Mesendoderm (in vitro differentiated cells): Measurements from ENCODE around the gene PCCB.

Source experiments
- DNase-seq: peaks from one replicate; pipeline ENCODE4 v3.0.0; 2013
- H2AK5ac ChIP-seq: 2 replicates; pipeline ENCODE4 v1.6.1; 2013; ENCODE audit warnings: low read length, inconsistent platforms
- H2BK120ac ChIP-seq: 2 replicates; pipeline ENCODE4 v1.6.1; 2013; ENCODE audit warnings: low read depth, mild to moderate bottlenecking, low read length, moderate library complexity, mixed read lengths
- H2BK15ac ChIP-seq: replicated peaks from 2 replicates; pipeline ENCODE4 v1.6.1; 2013; ENCODE audit warnings: low read depth, mild to moderate bottlenecking, moderate library complexity
- H2BK5ac ChIP-seq: 2 replicates; pipeline ENCODE4 v1.6.1; 2013; ENCODE audit warnings: low read length, inconsistent platforms
- H3K18ac ChIP-seq: 2 replicates; pipeline ENCODE4 v1.6.1; 2013; ENCODE audit warnings: mild to moderate bottlenecking, low read length, mixed read lengths
- H3K23ac ChIP-seq: one replicate; pipeline ENCODE4 v1.6.1; 2013; ENCODE audit warnings: low read length
- H3K27ac ChIP-seq: 2 replicates; pipeline ENCODE4 v1.5.1; 2013; ENCODE audit warnings: low read depth, mild to moderate bottlenecking, inconsistent platforms, low read length, moderate library complexity
- H3K27me3 ChIP-seq: 2 replicates; pipeline ENCODE4 v1.6.1; 2013; ENCODE audit warnings: low read length, control low read depth, mild to moderate bottlenecking, inconsistent platforms; ENCODE audit not compliant: insufficient read depth, poor library complexity
- H3K36me3 ChIP-seq: 2 replicates; pipeline ENCODE4 v1.6.1; 2013; ENCODE audit warnings: low read length, inconsistent platforms; ENCODE audit not compliant: control insufficient read depth, insufficient read depth
- H3K4ac ChIP-seq: one replicate; pipeline ENCODE4 v1.6.1; 2013; ENCODE audit warnings: low read depth, mild to moderate bottlenecking, low read length, moderate library complexity
- H3K4me1 ChIP-seq: 2 replicates; pipeline ENCODE4 v1.6.1; 2013; ENCODE audit warnings: low read depth, low read length, inconsistent platforms; ENCODE audit not compliant: control insufficient read depth
- H3K4me2 ChIP-seq: 2 replicates; pipeline ENCODE4 v1.6.1; 2013; ENCODE audit warnings: low read length
- H3K4me3 ChIP-seq: 2 replicates; pipeline ENCODE4 v1.5.1; 2013; ENCODE audit warnings: mild to moderate bottlenecking, low read length
- H3K56ac ChIP-seq: one replicate; pipeline ENCODE4 v1.6.1; 2013; ENCODE audit warnings: low read length
- H3K79me1 ChIP-seq: 2 replicates; pipeline ENCODE4 v1.6.1; 2013; ENCODE audit warnings: low read length, inconsistent platforms
- H3K79me2 ChIP-seq: 2 replicates; pipeline ENCODE4 v1.6.1; 2013; ENCODE audit warnings: mild to moderate bottlenecking, low read length; ENCODE audit not compliant: control insufficient read depth, insufficient read depth
- H3K9ac ChIP-seq: 2 replicates; pipeline ENCODE4 v1.6.1; 2013; ENCODE audit warnings: low read length, inconsistent platforms
- H4K5ac ChIP-seq: one replicate; pipeline ENCODE4 v1.6.1; 2013; ENCODE audit warnings: low read length
- H4K8ac ChIP-seq: one replicate; pipeline ENCODE4 v1.6.1; 2013; ENCODE audit warnings: low read depth, mild to moderate bottlenecking, control low read depth, low read length, moderate library complexity
- WGBS: extraction: QIAGEN DNeasy Blood & Tissue Kit; methylation state at CpG from one replicate; pipeline ENCODE4 v1.1.7; 2013; ENCODE audit warnings: low lambda C conversion rate, missing lambda C conversion rate; ENCODE audit not compliant: insufficient coverage; ENCODE audit errors: extremely low coverage; 5-methylcytosine and 5-hydroxymethylcytosine counted together

Gene PCCB

DNA sequence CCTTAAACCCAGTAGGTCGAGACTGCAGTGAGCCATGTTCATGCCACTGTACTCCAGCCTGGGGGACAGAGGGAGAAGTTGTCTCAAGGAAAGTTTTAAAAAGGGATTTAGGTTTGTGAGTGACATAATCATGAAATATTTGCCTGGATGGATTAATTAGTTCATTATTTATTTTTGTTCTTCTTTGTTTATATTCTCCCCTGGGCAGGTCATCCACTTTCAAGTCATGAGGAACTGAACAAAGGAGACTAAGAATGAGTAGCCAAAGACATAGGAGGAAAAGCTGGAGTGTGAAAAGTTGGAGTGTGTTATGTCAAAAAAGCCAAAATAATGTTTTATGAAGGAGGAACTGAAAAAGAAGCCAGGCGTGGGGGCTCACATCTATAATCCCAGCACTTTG, 17.7 kb upstream of the PCCB start:
- no peaks in the 10 kb centered on the region for H3K36me3 ChIP-seq
- H2AK5ac ChIP-seq: no peak overlapping the region
- H3K4me2 ChIP-seq: no peak overlapping the region
- no peak for DNase-seq
- H3K23ac ChIP-seq: no peak overlapping the region
- H3K56ac ChIP-seq: no peak overlapping the region
- no peak overlapping the region for H3K4ac ChIP-seq
- H3K79me2 ChIP-seq: no peaks in the 10 kb centered on the region
- H3K18ac ChIP-seq: no peak overlapping the region
- H2BK120ac ChIP-seq: no peak overlapping the region
- WGBS: no CpG with 5 or more reads among the region's 2 CpGs
- no peak overlapping the region for H3K4me3 ChIP-seq
- H3K9ac ChIP-seq: no peak overlapping the region
- H3K4me1 ChIP-seq: no peaks in the 10 kb centered on the region
- no peak overlapping the region for H4K5ac ChIP-seq
- no peak overlapping the region for H2BK15ac ChIP-seq
- no peaks in the 10 kb centered on the region for H3K27me3 ChIP-seq
- H3K27ac ChIP-seq: no peak overlapping the region
- H3K79me1 ChIP-seq: no peaks in the 10 kb centered on the region
- no peak overlapping the region for H2BK5ac ChIP-seq
- H4K8ac ChIP-seq: no peak overlapping the region

DNA sequence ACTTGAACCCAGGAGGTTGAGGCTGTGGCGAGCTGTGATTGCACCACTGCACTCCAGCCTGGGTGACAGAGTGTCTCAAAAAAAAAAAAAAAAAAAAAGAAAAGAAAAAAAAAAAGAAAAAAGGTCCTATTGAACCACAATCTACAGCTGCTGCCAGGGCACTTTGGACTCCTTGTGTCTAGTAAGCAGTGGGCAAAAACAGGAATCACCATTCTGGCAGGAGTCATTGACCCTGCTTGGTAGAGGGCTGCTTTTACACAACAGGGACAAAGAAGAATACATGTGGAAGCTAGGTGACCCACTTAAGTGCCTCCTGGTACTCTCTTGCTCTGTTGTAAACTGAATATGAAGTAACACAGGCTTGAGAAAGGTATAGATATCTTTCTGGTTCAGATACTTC, 14.6 kb upstream of the PCCB start:
- no peak overlapping the region for H3K18ac ChIP-seq
- no peaks in the 10 kb centered on the region for H3K36me3 ChIP-seq
- no peak overlapping the region for H3K9ac ChIP-seq
- H3K4me1 ChIP-seq: no peaks in the 10 kb centered on the region
- no peak overlapping the region for H2BK15ac ChIP-seq
- no peak overlapping the region for H2AK5ac ChIP-seq
- no peaks in the 10 kb centered on the region for H3K79me1 ChIP-seq
- no peak overlapping the region for H3K4me2 ChIP-seq
- H2BK5ac ChIP-seq: no peak overlapping the region
- no CpG with 5 or more reads among the region's 1 CpG for WGBS
- H3K27ac ChIP-seq: no peak overlapping the region
- no peaks in the 10 kb centered on the region for H3K79me2 ChIP-seq
- no peak overlapping the region for H4K8ac ChIP-seq
- no peak overlapping the region for H3K23ac ChIP-seq
- H4K5ac ChIP-seq: no peak overlapping the region
- no peak for DNase-seq
- H3K27me3 ChIP-seq: no peaks in the 10 kb centered on the region
- H2BK120ac ChIP-seq: no peak overlapping the region
- H3K56ac ChIP-seq: no peak overlapping the region
- H3K4me3 ChIP-seq: no peak overlapping the region
- no peak overlapping the region for H3K4ac ChIP-seq

DNA sequence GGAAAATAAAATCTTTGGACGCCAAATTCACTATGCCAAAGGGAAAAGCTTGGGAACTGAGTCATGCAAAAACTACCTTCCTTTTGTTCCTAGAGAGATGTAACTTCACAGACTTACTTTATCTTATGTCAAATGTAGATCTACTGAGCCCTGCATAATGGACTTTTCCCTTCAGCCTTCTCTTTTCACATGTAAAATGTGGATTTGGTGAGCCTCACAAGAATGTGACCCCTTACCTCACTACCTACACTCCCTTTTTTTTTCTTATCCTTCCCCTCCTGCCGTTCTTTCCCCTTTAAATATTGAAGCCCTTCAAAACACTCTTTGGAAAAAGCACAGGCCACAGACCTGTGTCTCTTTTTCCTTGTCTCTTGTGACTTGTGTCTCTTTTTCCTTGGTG, 14.0 kb upstream of the PCCB start:
- WGBS: 100% methylated on average over 1 of the region's 2 CpGs
- no peak overlapping the region for H4K8ac ChIP-seq
- H3K4me2 ChIP-seq: no peak overlapping the region
- H3K27ac ChIP-seq: no peak overlapping the region
- no peaks in the 10 kb centered on the region for H3K27me3 ChIP-seq
- no peaks in the 10 kb centered on the region for H3K36me3 ChIP-seq
- H2AK5ac ChIP-seq: no peak overlapping the region
- H3K4me1 ChIP-seq: no peaks in the 10 kb centered on the region
- no peak overlapping the region for H2BK5ac ChIP-seq
- no peak overlapping the region for H2BK120ac ChIP-seq
- H3K23ac ChIP-seq: no peak overlapping the region
- H4K5ac ChIP-seq: no peak overlapping the region
- no peak overlapping the region for H3K18ac ChIP-seq
- no peak overlapping the region for H3K56ac ChIP-seq
- H3K79me1 ChIP-seq: no peaks in the 10 kb centered on the region
- no peak overlapping the region for H3K9ac ChIP-seq
- no peak for DNase-seq
- no peaks in the 10 kb centered on the region for H3K79me2 ChIP-seq
- H3K4me3 ChIP-seq: no peak overlapping the region
- no peak overlapping the region for H3K4ac ChIP-seq
- H2BK15ac ChIP-seq: no peak overlapping the region

DNA sequence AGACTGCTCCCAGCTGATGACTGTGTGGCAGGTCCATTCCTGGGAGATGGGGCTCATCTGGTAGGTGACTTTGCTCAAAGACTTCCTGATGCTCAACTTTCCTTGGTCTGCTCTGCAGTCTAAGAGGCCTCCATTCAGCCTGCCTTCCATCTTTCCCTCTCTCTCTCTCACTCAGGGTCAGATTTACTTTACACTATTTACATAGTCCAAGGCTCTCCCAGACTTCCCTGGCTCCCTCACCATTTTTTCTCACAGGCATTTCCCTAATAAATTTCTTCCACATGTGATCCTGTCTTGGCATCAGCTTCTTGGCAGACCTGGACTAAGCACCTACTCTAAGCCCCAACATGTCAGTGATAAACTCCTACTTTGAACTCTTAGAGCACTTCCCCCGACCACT, 13.0 kb upstream of the PCCB start:
- Histone ChIP-seq H3K27ac (no peak overlapping the region), H3K4me3 (no peak overlapping the region), H3K23ac (no peak overlapping the region), H3K9ac (no peak overlapping the region), H3K4me1 (no peaks in the 10 kb centered on the region), H3K56ac (no peak overlapping the region), H4K8ac (no peak overlapping the region), H2BK15ac (no peak overlapping the region), H3K4me2 (no peak overlapping the region), H3K79me1 (no peaks in the 10 kb centered on the region), H2BK5ac (no peak overlapping the region), H3K18ac (no peak overlapping the region), H2BK120ac (no peak overlapping the region), H2AK5ac (no peak overlapping the region), H4K5ac (no peak overlapping the region), H3K4ac (no peak overlapping the region), H3K27me3 (no peaks in the 10 kb centered on the region), H3K36me3 (no peaks in the 10 kb centered on the region), H3K79me2 (no peaks in the 10 kb centered on the region)
- WGBS: no CpG with 5 or more reads among the region's 1 CpG
- no peak for DNase-seq

DNA sequence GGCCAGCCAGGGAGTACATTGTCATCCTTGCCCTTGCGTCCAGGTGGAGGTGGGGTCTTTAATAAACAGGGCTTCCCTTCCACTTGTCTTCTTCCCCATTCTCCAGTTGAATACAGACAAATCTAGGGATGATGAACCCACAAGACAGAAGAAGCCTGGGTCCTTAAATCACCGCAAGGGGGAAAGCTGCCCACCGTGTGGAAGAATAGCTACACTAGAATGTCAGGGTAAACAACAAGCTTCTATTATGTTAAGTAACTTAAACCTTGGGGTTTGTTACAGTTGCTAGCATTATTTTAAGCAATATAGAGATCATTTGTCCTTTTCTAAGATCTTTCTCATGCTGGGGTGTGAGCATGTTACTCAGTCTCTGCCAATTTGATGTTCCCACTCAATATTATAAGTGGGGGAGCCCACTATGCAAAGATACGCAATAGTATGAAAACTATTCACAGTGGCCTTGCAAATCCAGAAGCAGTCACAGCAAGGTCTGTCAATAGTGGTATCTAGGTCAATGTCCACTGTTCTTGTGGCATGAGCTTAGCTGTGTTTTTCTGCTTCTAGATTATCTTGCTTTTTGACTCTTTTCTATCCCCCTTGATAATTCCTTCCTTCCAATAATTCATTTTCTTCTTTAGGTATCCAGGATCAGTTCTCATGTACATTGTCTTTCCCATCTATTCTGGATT, 12.0 kb upstream of the PCCB start:
- WGBS: no CpG with 5 or more reads among the region's 4 CpGs
- Histone ChIP-seq H3K56ac (no peak overlapping the region), H3K18ac (no peak overlapping the region), H3K36me3 (no peaks in the 10 kb centered on the region), H2BK5ac (no peak overlapping the region), H3K79me2 (no peaks in the 10 kb centered on the region), H3K4me2 (no peak overlapping the region), H3K4ac (no peak overlapping the region), H3K27me3 (no peaks in the 10 kb centered on the region), H3K9ac (no peak overlapping the region), H2BK15ac (no peak overlapping the region), H3K23ac (no peak overlapping the region), H4K8ac (no peak overlapping the region), H2AK5ac (no peak overlapping the region), H3K4me1 (no peaks in the 10 kb centered on the region), H3K79me1 (no peaks in the 10 kb centered on the region), H4K5ac (no peak overlapping the region), H2BK120ac (no peak overlapping the region), H3K4me3 (no peak overlapping the region), H3K27ac (no peak overlapping the region)
- no peak for DNase-seq

DNA sequence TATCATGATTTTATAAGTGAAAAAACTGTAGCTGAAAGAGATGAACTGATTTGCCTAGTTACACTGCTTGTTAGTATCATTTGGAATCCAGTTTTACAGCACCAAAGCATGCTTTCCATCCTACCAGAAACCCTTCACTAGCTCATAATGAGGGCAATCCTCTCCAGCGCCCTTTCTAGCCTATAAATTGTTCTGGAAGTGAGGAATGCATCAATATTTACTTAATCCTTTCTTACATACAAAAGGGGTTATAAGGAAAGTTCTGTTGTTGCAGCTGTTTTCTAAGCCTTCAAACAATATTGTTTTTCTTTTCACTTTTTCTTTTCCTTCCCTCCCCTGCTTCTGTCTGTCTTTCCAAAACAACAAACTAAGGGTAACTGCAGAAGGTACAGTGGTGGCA, 11.0 kb upstream of the PCCB start:
- Histone ChIP-seq H2BK120ac (no peak overlapping the region), H2BK15ac (no peak overlapping the region), H3K9ac (no peak overlapping the region), H3K27me3 (no peaks in the 10 kb centered on the region), H3K79me2 (no peaks in the 10 kb centered on the region), H2BK5ac (no peak overlapping the region), H3K4me1 (no peaks in the 10 kb centered on the region), H3K27ac (no peak overlapping the region), H4K8ac (no peak overlapping the region), H2AK5ac (no peak overlapping the region), H3K4me3 (no peak overlapping the region), H3K4me2 (no peak overlapping the region), H3K56ac (no peak overlapping the region), H3K23ac (no peak overlapping the region), H3K79me1 (no peaks in the 10 kb centered on the region), H4K5ac (no peak overlapping the region), H3K18ac (no peak overlapping the region), H3K36me3 (no peaks in the 10 kb centered on the region), H3K4ac (no peak overlapping the region)
- DNase-seq: no peak
- WGBS: no CpG with 5 or more reads among the region's 1 CpG
